ENCODE results near the gene GHR.

Gene GHR

DNA sequence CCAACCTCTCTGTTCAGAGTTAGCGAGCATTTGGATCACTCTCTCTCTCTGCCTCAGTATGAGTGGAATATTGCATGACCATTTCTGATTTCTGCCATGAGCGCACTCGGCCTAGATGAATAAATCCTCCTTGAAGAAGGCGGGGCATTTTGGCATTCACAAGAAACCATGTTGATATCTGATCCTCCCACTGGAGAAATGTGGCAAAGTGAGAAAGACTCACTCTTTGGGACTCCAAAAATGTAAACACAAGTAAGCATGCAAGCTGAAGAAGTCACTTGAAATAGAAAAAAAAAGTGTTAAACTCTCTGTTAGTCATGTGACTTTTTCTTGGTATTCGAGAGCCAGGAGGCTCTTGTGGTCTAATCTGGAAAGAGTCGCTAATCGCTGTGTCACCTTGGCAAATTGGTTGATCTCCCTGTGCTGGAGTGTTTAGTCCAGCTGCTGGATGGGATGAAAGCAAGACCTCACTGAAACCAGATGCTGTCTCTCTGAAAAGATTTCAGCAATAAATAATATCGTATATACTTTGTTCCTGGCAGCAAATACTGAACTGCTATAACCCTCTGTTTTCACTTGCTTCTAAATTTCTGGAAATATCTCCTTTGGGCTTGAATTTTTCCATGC is 95.5 kb downstream of the GHR start:
- DNase-seq = no peak

DNA sequence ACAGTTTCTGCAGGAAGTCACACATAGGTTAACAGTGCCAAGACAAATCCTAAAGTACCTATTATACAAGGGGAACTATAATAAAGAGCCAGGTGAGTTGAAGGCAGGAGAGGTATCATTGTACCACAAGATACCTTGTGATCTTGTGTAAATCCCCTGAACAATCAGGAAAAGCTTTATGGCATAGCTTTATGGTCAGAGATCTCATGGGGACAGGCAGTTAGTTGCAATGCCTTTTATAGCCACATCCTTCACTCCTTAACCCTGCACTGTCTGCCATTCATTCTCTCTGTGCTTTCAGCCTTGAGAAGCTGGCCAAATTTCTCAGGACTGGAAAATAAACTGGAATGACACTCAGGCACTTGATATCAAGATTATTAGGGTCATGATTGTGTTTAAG is 97.0 kb downstream of the GHR start:
- no peak for DNase-seq

DNA sequence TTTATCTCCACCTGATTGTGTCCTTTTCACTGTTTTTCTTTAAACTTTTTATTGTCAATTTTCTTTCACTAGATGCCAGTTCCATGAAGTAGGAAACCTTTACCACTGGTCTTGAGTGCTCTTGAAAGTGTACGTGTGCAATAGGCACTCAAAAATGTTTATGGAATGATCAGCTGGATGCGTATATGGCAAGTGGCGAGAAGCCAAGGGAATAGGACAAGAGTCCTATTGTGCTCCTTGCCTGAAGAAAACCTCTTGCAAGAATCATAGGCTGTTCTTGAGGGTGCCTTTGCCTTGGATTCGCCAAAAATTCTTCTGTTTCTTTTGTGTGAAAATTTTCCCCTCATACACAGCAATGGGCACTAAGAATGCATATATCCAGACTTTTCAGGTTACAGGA is 97.7 kb downstream of the GHR start:
- DNase-seq = no peak

DNA sequence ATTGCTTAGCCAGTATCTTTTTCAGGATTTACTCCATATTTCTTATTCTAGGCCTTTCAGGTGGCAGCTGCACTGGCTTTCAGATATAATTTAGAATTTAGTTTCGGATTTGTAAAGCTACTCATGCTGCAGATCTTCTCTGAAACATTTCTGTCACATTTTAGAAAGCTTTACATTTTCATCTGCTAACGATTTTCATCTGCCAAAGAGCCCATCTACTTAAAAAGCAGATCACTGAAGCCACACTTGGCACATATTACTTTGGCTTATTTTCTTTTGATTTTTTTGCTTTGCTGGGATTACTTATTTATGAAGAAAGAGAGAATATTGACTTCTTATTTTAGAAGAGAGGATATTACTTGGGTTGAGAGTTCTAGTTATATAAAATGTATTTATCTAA is 98.2 kb downstream of the GHR start:
- DNase-seq = no peak

- no peak for DNase-seq
Measured at GRCh38 chr5:42522783-42523182, 99.5 kb downstream of the GHR start.

GRCh38 chr5:42526179-42526578 is 102.9 kb downstream of the GHR start:
- DNase-seq = no peak

DNA sequence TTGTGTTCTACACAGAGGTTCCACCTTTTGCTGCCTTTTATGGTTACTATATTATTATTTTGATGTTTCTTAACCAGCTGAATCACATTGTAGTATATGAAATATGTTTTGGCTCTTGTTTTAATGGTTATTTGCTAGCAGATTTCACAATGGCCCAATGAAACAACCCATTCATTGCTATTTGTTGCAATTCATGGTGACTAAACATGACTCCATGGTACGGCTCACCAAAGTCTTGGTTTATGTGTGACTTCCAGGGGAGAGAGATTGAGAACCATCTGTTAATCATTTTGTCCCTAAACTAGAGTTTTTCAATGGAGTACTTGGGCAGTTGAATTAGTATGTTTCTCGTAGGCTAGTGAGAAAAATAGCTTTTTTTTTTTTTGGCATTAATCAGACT is 108.4 kb downstream of the GHR start:
- no peak for DNase-seq

GRCh38 chr5:42542106-42542505 is 118.9 kb downstream of the GHR start:
- no peak for DNase-seq

- no peak for DNase-seq
Measured at GRCh38 chr5:42543774-42544173, 120.5 kb downstream of the GHR start.

GRCh38 chr5:42545038-42545437 is 121.8 kb downstream of the GHR start:
- DNase-seq = no peak

DNA sequence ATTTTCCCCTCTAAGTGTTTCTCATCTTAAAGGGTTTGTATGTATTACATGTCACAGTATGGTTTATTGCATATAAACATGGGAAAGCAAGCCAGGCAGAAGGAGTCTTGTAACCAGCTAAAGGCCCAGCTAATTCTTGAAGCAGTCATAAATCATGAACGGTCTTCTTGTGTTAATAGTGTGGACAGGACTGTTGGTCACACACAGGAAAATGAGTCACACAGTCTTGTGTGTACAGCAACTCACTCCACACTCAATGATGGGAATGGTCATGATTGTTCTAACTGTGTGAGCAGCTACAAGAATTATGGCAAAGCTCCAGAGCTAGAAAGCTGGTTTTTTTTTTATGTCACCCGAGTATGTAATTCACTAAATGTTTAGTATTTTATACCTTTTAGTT is 123.9 kb downstream of the GHR start:
- DNase-seq = no peak

DNA sequence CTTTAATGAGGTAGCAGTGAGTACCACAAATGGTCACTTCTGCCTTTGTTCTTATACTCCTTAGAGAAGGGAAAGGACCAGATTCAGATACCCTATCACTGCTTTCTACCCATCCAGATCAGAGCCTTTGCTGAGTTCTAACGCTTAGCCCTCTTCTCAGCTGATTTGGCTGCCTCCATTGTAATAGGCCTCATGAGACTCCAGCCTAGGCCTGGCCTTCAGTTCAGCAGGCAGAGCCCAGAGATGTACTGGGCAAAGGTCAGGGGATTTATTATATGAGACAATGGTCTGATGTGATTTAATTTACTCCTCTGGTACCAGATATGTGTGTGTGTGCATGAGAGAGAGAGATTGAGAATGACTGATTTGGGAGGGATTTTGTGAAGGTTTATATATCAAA is 124.7 kb downstream of the GHR start:
- no peak for DNase-seq

DNA sequence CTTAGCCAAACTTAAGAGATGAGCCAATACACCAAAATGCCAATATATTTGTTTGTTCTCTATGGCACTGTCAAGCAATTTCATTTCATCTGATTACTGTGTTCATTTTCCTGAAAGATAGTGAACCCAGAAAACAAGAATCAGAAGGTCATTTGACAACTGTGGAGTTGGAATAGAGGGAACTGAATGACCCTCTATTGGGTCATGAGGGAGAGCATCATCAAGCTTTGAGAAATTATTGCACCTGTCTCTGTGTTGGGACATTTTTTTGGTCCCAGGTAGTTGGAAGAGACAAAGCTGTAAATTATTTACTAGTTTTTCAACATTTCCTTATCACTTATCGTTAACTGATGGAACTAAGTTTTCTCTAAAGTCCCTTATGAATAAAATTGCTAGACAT is 129.4 kb downstream of the GHR start:
- DNase-seq = no peak

- DNase-seq = no peak
Measured at GRCh38 chr5:42553461-42553860, 130.2 kb downstream of the GHR start.

GRCh38 chr5:42555010-42555409 is 131.8 kb downstream of the GHR start:
- DNase-seq = no peak

DNA sequence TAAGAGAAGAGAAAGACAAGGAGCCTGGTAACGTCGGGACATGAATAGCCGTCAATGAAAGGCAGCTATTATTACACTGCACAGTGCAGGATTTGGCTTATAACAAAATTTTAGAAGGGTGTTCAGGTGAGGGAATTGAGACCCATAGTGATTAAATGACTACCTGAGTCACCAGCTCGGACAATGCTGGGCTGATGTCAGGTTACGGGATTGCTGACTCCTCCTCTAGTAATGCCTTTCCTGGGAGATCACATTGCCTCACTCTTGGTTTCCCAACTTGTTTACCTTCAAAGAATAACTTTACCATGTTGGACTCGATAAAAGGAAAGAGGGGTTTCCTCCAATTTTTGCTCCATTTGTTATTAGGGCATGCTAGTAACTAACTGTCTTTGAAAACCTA is 132.6 kb downstream of the GHR start:
- no peak for DNase-seq

- no peak for DNase-seq
Measured at GRCh38 chr5:42557689-42558088, 134.4 kb downstream of the GHR start.

DNA sequence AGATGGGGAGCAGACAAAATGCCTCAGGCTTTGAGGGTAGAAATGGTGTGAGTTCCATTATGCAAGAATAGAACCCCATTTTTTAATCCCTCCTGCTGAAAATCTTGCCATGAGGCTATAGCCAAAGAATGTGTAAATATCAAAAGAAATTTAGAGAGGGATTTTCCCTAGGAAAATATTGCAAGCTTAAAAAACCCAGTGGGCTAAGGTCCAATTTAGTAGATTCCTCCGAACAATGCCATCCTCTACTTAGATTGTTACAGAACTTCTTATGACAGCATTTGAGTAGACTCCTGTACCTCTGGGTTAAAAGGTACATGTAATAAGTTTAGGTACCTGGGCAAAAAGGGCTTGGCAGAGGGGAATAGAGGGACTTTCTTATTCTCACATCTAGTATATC is 138.4 kb downstream of the GHR start:
- DNase-seq = no peak

DNA sequence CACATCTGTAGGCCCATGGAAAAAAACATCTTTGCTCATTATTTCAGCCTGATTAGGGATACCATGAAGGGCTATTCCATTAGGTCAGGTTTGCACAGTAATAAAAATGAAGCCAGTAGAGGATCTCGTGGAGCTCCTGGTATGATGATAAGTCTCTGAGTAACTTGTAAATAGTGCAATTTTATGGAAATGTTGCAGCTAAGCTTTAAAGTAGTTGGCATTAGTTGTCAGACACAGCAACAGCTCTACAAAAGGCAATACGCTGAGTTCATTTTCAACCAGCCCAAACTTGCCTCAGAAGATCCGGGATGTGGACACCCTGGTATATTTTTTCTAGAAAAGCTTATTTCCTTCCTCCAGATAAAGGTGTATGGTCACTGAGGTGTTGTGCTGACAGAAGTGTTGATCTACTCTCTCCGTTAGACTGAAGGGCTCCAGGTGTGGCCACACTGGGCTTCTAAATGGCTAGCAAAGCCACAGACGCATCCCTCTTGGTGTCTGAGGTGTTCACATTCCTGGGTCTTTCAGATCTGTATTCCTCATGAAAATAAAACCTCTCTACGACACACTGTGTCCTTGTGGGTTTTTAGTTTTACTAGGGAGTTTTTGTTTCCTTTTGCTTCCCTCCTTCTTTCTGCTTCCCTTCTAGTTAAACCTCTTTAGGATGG is 141.6 kb downstream of the GHR start:
- no peak for DNase-seq

GRCh38 chr5:42566652-42567295 is 143.5 kb downstream of the GHR start:
- no peak for DNase-seq

GRCh38 chr5:42569325-42569724 is 146.1 kb downstream of the GHR start:
- no peak for DNase-seq

DNA sequence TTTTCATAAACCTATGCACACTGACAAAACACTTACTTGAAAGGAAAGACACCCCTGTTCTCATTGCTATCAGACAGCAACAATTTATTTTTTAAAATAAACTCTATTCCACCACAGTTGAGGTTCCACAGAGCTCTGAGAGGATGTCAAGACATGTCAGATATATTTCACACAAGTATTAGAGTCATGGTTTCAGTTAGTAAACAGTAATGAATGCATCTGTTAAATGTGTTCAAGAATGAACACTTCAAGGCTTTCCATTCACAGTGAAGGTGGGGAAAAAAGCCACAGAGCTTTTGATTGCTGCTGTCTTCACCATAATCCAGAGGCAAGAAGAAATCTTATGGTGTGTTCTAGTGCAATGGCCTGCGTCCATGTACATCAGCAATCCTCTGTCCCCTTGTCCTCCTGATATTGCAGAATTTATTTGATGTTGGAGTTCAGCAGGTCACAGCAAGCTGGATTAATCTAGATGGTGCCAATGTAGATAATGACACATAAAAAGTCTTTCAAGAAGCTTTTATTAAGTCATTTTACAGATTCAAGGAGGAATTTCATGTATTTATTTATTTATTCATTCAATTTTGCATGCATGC is 146.8 kb downstream of the GHR start:
- DNase-seq = no peak

- DNase-seq = no peak
Measured at GRCh38 chr5:42570966-42571960, 148.0 kb downstream of the GHR start.

All from islet precursor cell (in vitro differentiated cells).